ENCODE results near the gene POGLUT3.

DNA sequence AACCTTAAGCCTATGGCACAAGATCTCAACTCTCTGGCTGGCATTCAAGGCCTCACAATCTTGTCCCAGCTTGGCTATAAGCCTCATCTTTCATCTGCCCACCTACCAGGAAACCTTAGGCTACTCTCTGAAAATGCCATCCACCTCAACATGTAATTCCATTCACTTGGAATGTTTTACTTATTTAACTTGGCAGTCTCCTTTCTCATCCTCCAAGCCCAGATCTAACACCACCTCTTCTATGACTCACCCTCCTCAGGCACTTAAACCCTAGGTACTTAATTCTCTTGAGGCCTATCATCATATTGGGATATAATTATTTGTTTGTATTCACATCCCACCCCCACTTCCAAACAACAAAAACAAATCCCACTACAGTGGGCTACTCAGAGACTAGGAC is 15.0 kb downstream of the POGLUT3 start:
- TF ChIP-seq SPI1 (IDR thresholded peaks at IDR 0.05; ENCODE audit: borderline replicate concordance, low read depth): no peak
- TF ChIP-seq CTCF (IDR thresholded peaks at IDR 0.05; ENCODE audit: insufficient read depth, low read length): no peak
- TF ChIP-seq GABPA (IDR thresholded peaks at IDR 0.05; ENCODE audit: low read depth): no peak
